ENCODE data around the gene ZNF354B.
"Not testable (repeated sequence)": the region's sequence is repeated elsewhere in the genome, so short reads cannot be mapped to it uniquely, and the experiment has no call there.

The ZNF354B gene

DNA sequence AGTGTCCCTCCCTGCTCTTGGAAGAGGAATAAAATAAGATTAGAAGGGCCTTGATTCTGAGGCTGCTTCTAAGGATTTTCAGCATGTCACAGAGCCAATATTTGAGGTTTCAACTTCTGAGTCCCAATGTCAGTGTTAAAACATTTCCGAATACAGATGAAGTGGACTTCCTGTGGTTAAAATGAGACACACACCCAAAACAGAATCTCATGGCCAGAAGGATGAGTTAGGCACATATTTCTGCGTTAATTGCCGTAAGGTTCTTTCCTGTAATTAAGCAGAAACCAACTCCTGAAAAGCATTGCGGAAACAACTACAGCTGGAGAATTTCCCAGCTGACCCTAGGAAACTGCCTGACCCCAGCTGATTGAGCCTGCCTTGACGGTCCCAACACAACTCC is 10.4 kb upstream of the ZNF354B start:
- no peak overlapping the region for H3K4me3 ChIP-seq (ENCODE audit: low read depth, low read length)
- ChIA-PET CTCF (no interaction called here), POLR2A (no interaction called here)
- TF ChIP-seq, protein P1, sequence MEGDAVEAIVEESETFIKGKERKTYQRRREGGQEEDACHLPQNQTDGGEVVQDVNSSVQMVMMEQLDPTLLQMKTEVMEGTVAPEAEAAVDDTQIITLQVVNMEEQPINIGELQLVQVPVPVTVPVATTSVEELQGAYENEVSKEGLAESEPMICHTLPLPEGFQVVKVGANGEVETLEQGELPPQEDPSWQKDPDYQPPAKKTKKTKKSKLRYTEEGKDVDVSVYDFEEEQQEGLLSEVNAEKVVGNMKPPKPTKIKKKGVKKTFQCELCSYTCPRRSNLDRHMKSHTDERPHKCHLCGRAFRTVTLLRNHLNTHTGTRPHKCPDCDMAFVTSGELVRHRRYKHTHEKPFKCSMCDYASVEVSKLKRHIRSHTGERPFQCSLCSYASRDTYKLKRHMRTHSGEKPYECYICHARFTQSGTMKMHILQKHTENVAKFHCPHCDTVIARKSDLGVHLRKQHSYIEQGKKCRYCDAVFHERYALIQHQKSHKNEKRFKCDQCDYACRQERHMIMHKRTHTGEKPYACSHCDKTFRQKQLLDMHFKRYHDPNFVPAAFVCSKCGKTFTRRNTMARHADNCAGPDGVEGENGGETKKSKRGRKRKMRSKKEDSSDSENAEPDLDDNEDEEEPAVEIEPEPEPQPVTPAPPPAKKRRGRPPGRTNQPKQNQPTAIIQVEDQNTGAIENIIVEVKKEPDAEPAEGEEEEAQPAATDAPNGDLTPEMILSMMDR (IDR thresholded peaks at IDR 0.05; ENCODE audit: insufficient read depth, low read length, missing control alignments): no peak
- DNase-seq (ENCODE audit: low read depth, low spot score): no peak

DNA sequence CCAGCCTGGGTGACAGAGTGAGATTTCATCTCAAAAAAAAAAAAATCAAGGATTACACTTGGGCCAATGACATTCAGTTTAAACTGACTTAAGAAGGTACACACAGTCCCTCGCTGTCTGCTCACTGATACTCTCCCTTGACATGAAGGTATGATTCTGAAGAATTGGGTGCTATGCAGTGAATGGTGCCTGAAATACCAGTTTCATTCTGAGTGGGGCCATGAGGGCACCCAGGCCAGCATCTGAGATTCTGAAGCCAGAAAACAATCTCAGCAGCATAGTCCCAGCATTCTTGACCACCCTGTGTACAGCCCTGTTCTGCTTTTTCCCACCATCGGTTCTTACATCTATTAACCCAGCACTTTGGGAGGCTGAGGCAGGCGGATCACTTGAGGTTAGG is 7.8 kb upstream of the ZNF354B start:
- DNase-seq (ENCODE audit: low read depth, low spot score): no peak
- CTCF ChIA-PET: no interaction called here
- no peak overlapping the region for H3K4me3 ChIP-seq (ENCODE audit: low read depth, low read length)
- TF ChIP-seq, protein P1 (IDR thresholded peaks at IDR 0.05; ENCODE audit: insufficient read depth, low read length, missing control alignments): no peak
- POLR2A ChIA-PET: no interaction called here

DNA sequence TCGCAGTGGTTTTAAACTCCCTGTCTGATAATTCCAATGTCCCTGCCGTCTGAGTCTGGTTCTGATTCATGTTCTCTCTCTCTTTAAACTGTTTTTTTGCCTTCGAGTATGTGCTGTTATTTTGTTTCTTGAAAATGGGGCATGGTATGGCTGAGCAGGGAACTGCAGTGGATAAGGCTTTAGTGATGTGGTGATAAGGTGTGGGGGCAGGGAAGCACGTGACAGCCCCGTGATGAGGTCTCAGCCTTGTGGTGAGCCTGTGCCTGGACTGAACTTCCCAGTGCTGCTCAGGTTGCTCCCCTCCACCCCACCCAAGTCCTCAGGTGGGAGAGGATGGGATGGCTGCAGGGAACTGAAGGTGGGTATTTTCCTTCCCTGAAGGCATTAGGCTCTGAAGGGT is 5.5 kb upstream of the ZNF354B start:
- CTCF ChIA-PET: no interaction called here
- H3K4me3 ChIP-seq (ENCODE audit: low read depth, low read length): no peak overlapping the region
- no peak for DNase-seq (ENCODE audit: low read depth, low spot score)
- POLR2A ChIA-PET: no interaction called here
- TF ChIP-seq, protein P1 (IDR thresholded peaks at IDR 0.05; ENCODE audit: insufficient read depth, low read length, missing control alignments): no peak

DNA sequence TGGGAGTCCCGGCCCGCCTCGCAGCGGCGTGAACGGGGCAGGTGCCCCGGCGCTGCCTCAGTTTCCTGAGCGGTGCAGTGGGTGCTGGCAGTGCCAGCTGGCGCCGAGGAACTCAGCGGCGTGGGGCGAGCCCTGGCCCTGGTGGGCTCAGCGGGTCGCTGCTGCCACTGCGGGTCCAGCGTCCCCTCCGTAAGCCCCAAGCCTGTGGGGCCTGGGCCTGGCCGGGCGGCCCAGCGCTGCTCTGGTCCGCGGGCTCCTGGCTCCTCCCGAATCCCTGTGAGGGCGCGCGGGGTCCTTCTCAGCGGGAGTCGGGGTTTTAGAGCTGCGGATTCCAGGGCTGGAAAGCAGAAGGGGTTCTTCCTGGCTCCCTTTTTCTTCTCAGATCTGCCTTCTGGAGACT is 862 bp downstream of the ZNF354B start:
- POLR2A ChIA-PET; DNase-seq (ENCODE audit: low read depth, low spot score); CTCF ChIA-PET: not testable (repeated sequence)
- peak overlapping the region; percentile 72 for H3K4me3 ChIP-seq (ENCODE audit: low read depth, low read length)

DNA sequence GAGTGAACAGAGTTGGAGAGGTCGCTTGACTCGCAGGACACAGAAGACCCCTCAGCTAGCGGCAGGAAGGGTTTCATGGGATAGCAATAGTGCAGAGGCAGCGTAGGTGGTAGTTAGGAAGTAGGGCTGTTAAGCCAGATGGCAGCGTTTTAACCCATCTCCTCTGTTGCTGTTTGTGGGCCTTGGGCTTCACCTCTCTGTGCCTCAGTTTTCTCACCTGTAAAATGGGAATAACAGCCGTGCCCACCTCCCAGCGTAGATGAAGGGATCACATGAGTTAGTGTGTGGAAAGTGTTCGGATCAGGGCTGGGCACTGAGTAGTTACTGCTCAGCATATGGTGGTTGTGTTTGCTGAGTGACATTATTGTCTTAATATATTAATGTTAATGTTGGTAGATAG is 1.9 kb downstream of the ZNF354B start:
- ChIA-PET CTCF (no interaction called here), POLR2A (no interaction called here)
- DNase-seq (ENCODE audit: low read depth, low spot score): no peak
- peak overlapping the region; percentile 18 for H3K4me3 ChIP-seq (ENCODE audit: low read depth, low read length)
- TF ChIP-seq, protein P1 (IDR thresholded peaks at IDR 0.05; ENCODE audit: insufficient read depth, low read length, missing control alignments): no peak

DNA sequence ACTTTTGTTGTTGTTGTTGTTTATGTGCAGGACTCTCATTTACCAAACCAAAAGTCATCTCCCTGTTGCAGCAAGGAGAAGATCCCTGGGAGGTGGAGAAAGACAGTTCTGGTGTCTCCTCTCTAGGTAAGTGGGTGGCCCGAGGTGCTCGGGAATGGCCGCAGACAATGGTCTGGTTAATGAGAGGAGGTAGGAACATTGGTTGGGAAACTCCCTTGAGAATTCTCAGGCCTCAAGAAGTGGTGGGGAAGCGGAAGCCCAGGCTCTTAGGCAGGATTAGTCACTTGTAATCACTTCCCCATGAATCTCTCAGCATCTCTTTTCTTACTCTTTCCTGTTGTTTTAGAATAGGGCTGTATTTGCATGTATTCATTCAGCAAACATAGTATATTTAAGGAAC is 7.2 kb downstream of the ZNF354B start:
- TF ChIP-seq, protein P1 (IDR thresholded peaks at IDR 0.05; ENCODE audit: insufficient read depth, low read length, missing control alignments): no peak
- POLR2A ChIA-PET: no interaction called here
- CTCF ChIA-PET: no interaction called here

DNA sequence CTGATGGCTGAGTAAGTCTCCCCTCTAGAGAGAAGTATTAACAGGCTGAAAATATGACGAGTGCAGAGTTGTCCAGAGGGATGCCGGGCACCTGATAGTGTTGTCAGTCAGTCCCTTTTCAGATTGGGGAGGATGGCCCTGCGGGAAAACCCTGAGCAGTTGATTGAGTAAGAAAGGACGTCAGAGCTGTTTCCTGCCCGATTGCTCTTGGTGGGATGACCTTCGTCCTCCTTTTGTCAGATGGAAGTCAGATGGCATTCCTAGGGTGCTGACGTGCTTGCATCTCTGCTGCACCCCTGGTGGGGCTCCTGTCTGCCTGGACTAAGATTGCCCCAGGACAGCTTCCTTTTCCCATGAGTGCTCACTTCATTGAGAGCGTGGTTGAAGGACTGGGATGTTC is 9.8 kb downstream of the ZNF354B start:
- H3K4me3 ChIP-seq (ENCODE audit: low read depth, low read length): no peak overlapping the region
- ChIA-PET CTCF (no interaction called here), POLR2A (no interaction called here)
- DNase-seq (ENCODE audit: low read depth, low spot score): no peak
- TF ChIP-seq, protein P1 (IDR thresholded peaks at IDR 0.05; ENCODE audit: insufficient read depth, low read length, missing control alignments): no peak

More for the DNA sequence above, 7.2 kb downstream of the ZNF354B start:
- DNase-seq (ENCODE audit: low read depth, low spot score): no peak
- H3K4me3 ChIP-seq (ENCODE audit: low read depth, low read length): no peak overlapping the region
